HG03469 (cell line): Measurements from ENCODE around the gene MTURN.

ENCODE experiments used
- ATAC-seq: cut with Tn5 transposase; IDR thresholded peaks from one replicate; pipeline ENCODE4 v1.9.1; 2021; ENCODE audit warnings: mild to moderate bottlenecking, moderate library complexity, moderate number of reproducible peaks; ENCODE audit not compliant: unreplicated experiment

The MTURN gene

GRCh38 chr7:30201921-30202320 is 67.1 kb downstream of the MTURN start:
- no peak for ATAC-seq

- ATAC-seq: no peak
These were observed 67.9 kb downstream of the MTURN start for GRCh38 chr7:30202671-30203070.

GRCh38 chr7:30206491-30206890 is 71.7 kb downstream of the MTURN start:
- ATAC-seq: no peak

GRCh38 chr7:30206942-30207341 is 72.2 kb downstream of the MTURN start:
- no peak for ATAC-seq

GRCh38 chr7:30207376-30207775 is 72.6 kb downstream of the MTURN start:
- ATAC-seq: no peak

- ATAC-seq: no peak
These were observed 75.2 kb downstream of the MTURN start for GRCh38 chr7:30209951-30210350.
